ENCODE data around the gene PCDHB8.
"Not testable (repeated sequence)": the region's sequence is repeated elsewhere in the genome, so short reads cannot be mapped to it uniquely, and the experiment has no call there.

PCDHB8 gene

GRCh38 chr5:141175933-141176332 is 1.7 kb upstream of the PCDHB8 start:
- peaks cover 15% of the 10 kb centered on the region for H3K36me3 Mint-ChIP-seq (ENCODE audit: low read depth)
- no peak overlapping the region for H3K4me3 Mint-ChIP-seq
- TF ChIP-seq CTCF (IDR thresholded peaks at IDR 0.05), result no peak

GRCh38 chr5:141179371-141179770 is 1.8 kb downstream of the PCDHB8 start:
- Mint-ChIP-seq H3K36me3 (ENCODE audit: low read depth) (peaks cover 19% of the 10 kb centered on the region), H3K9me3 (peaks cover 35% of the 10 kb centered on the region)
- H3K4me3 Mint-ChIP-seq; H3K27ac Mint-ChIP-seq; H3K27me3 Mint-ChIP-seq (ENCODE audit: low read depth, poor library complexity); H3K4me1 Mint-ChIP-seq; DNase-seq: not testable (repeated sequence)

More at GRCh38 chr5:141175933-141176332, 1.7 kb upstream of the PCDHB8 start:
- Mint-ChIP-seq H3K4me1 (no peaks in the 10 kb centered on the region), H3K27ac (no peak overlapping the region), H3K9me3 (peaks cover 38% of the 10 kb centered on the region), H3K27me3 (ENCODE audit: low read depth, poor library complexity) (no peaks in the 10 kb centered on the region)
- no peak for DNase-seq

GRCh38 chr5:141179876-141180275 is 2.3 kb downstream of the PCDHB8 start:
- Mint-ChIP-seq H3K36me3 (ENCODE audit: low read depth) (peaks cover 24% of the 10 kb centered on the region), H3K9me3 (peaks cover 40% of the 10 kb centered on the region)
- H3K4me1 Mint-ChIP-seq; H3K4me3 Mint-ChIP-seq; DNase-seq; H3K27ac Mint-ChIP-seq; H3K27me3 Mint-ChIP-seq (ENCODE audit: low read depth, poor library complexity): not testable (repeated sequence)

GRCh38 chr5:141180313-141180712 is 2.7 kb downstream of the PCDHB8 start:
- peaks cover 6% of the 10 kb centered on the region for H3K4me1 Mint-ChIP-seq
- H3K27me3 Mint-ChIP-seq (ENCODE audit: low read depth, poor library complexity), result no peaks in the 10 kb centered on the region
- peaks cover 44% of the 10 kb centered on the region for H3K9me3 Mint-ChIP-seq
- peaks cover 28% of the 10 kb centered on the region for H3K36me3 Mint-ChIP-seq (ENCODE audit: low read depth)
- H3K27ac Mint-ChIP-seq, result no peak overlapping the region
- no peak for TF ChIP-seq CTCF (IDR thresholded peaks at IDR 0.05)
- no peak for DNase-seq
- no peak overlapping the region for H3K4me3 Mint-ChIP-seq

GRCh38 chr5:141182248-141182647 is 4.7 kb downstream of the PCDHB8 start, which contains the start of gene PCDHB16:
PCDHB16 (plus strand) TSS chr5:141182387; CDS start chr5:141182560, 173 bp downstream.
- no peaks in the 10 kb centered on the region for H3K27me3 Mint-ChIP-seq (ENCODE audit: low read depth, poor library complexity)
- peaks cover 6% of the 10 kb centered on the region for H3K4me1 Mint-ChIP-seq
- peak; percentile 61 for DNase-seq
- H3K9me3 Mint-ChIP-seq, result peaks cover 63% of the 10 kb centered on the region
- peak within 1 kb of the TSS; percentile 78 for H3K27ac Mint-ChIP-seq
- H3K36me3 Mint-ChIP-seq (ENCODE audit: low read depth), result peaks cover 46% of the 10 kb centered on the region
- H3K4me3 Mint-ChIP-seq, result peak within 1 kb of the TSS; percentile 87
- peak; percentile 44 for TF ChIP-seq CTCF (IDR thresholded peaks at IDR 0.05)

GRCh38 chr5:141184117-141184855 is 6.7 kb downstream of the PCDHB8 start:
- peak overlapping the region; percentile 38 for H3K4me3 Mint-ChIP-seq
- not testable (repeated sequence) for H3K27me3 Mint-ChIP-seq (ENCODE audit: low read depth, poor library complexity); H3K4me1 Mint-ChIP-seq; DNase-seq; H3K27ac Mint-ChIP-seq
- peaks cover 60% of the 10 kb centered on the region for H3K36me3 Mint-ChIP-seq (ENCODE audit: low read depth)
- peaks cover 78% of the 10 kb centered on the region for H3K9me3 Mint-ChIP-seq

- H3K27ac Mint-ChIP-seq, result peak within 1 kb of the TSS; percentile 34
- H3K27me3 Mint-ChIP-seq (ENCODE audit: low read depth, poor library complexity), result no peaks in the 10 kb centered on the region
- peaks cover 6% of the 10 kb centered on the region for H3K4me1 Mint-ChIP-seq
- H3K9me3 Mint-ChIP-seq, result peaks cover 89% of the 10 kb centered on the region
- peaks cover 85% of the 10 kb centered on the region for H3K36me3 Mint-ChIP-seq (ENCODE audit: low read depth)
- DNase-seq, result peak; percentile 42
- peak within 1 kb of the TSS; percentile 66 for H3K4me3 Mint-ChIP-seq
- peak; percentile 34 for TF ChIP-seq CTCF (IDR thresholded peaks at IDR 0.05)
Observed at GRCh38 chr5:141186897-141187512, 9.4 kb downstream of the PCDHB8 start, which contains the start of gene PCDHB9. PCDHB9 (plus strand) TSS chr5:141187161; CDS start chr5:141187319, 158 bp downstream.

- H3K9me3 Mint-ChIP-seq, result peaks cover 89% of the 10 kb centered on the region
- DNase-seq; H3K27me3 Mint-ChIP-seq (ENCODE audit: low read depth, poor library complexity); H3K4me3 Mint-ChIP-seq; H3K4me1 Mint-ChIP-seq; H3K27ac Mint-ChIP-seq: not testable (repeated sequence)
- H3K36me3 Mint-ChIP-seq (ENCODE audit: low read depth), result peaks cover 85% of the 10 kb centered on the region
Observed at GRCh38 chr5:141188682-141189081, 11.1 kb downstream of the PCDHB8 start.

GRCh38 chr5:141189131-141189530 is 11.5 kb downstream of the PCDHB8 start:
- not testable (repeated sequence) for H3K4me3 Mint-ChIP-seq; H3K27me3 Mint-ChIP-seq (ENCODE audit: low read depth, poor library complexity); H3K27ac Mint-ChIP-seq; DNase-seq; H3K4me1 Mint-ChIP-seq
- Mint-ChIP-seq H3K36me3 (ENCODE audit: low read depth) (peaks cover 84% of the 10 kb centered on the region), H3K9me3 (peaks cover 89% of the 10 kb centered on the region)

Measured in nephron progenitor cell (in vitro differentiated cells).